ENCODE results near the gene OR2A25. TPM values are rescaled to one million over a fixed set of nuclear protein-coding genes. Genes with fewer than 3 reads are reported as not detected.

Gene OR2A25
- total and polyA plus RNA-seq, 4 experiments from 2014 or later: not detected

- CTCF ChIA-PET (ENCODE audit: partially characterized antibody): no interaction called here
- H3K4me1 ChIP-seq (ENCODE audit: insufficient read depth, low read length): no peaks in the 10 kb centered on the region
- no peaks in the 10 kb centered on the region for H3K4me1 Mint-ChIP-seq
These were observed 41.6 kb upstream of the OR2A25 start for GRCh38 chr7:144027974-144028373.

GRCh38 chr7:144028547-144028946 is 41.1 kb upstream of the OR2A25 start:
- H3K27me3 ChIP-seq (ENCODE audit: insufficient read depth, low read length): no peaks in the 10 kb centered on the region
- H3K27ac Mint-ChIP-seq: no peak overlapping the region
- no peaks in the 10 kb centered on the region for H3K4me1 ChIP-seq (ENCODE audit: insufficient read depth, low read length)
- H3K4me3 ChIP-seq (ENCODE audit: low read length in 2 of 2): no peak overlapping the region
- CTCF ChIA-PET (ENCODE audit: partially characterized antibody): no interaction called here
- no peaks in the 10 kb centered on the region for H3K36me3 Mint-ChIP-seq
- no peaks in the 10 kb centered on the region for H3K4me1 Mint-ChIP-seq
- POLR2A ChIA-PET (ENCODE audit: partially characterized antibody): no interaction called here
- H3K9me3 Mint-ChIP-seq: no peaks in the 10 kb centered on the region
- H3K9me3 ChIP-seq (ENCODE audit: control insufficient read depth in 1 of 2, low read length in 2 of 2): no peaks in the 10 kb centered on the region
- peaks cover 4 to 8% of the 10 kb centered on the region in 2 donors for H3K27me3 Mint-ChIP-seq
- no peak overlapping the region for H3K4me3 Mint-ChIP-seq
- intact Hi-C loops (cut with micrococcal nuclease): no loop called here
- no peak for DNase-seq
- H3K27ac ChIP-seq (ENCODE audit: low read depth, low read length): no peak overlapping the region
- no peaks in the 10 kb centered on the region for H3K36me3 ChIP-seq (ENCODE audit: insufficient read depth, low read length)

More at GRCh38 chr7:144027974-144028373, 41.6 kb upstream of the OR2A25 start:
- Histone ChIP-seq H3K4me3 (ENCODE audit: low read length in 2 of 2) (no peak overlapping the region), H3K9me3 (ENCODE audit: control insufficient read depth in 1 of 2, low read length in 2 of 2) (no peaks in the 10 kb centered on the region), H3K36me3 (ENCODE audit: insufficient read depth, low read length) (no peaks in the 10 kb centered on the region), H3K27me3 (ENCODE audit: insufficient read depth, low read length) (no peaks in the 10 kb centered on the region), H3K27ac (ENCODE audit: low read depth, low read length) (no peak overlapping the region)
- POLR2A ChIA-PET (ENCODE audit: partially characterized antibody): no interaction called here
- Mint-ChIP-seq H3K27ac (no peak overlapping the region), H3K27me3 (peaks cover 4 to 6% of the 10 kb centered on the region in 2 donors), H3K4me3 (no peak overlapping the region), H3K36me3 (no peaks in the 10 kb centered on the region), H3K9me3 (no peaks in the 10 kb centered on the region)
- intact Hi-C loops (cut with micrococcal nuclease): no loop called here
- DNase-seq: no peak

GRCh38 chr7:144032516-144032915 is 37.1 kb upstream of the OR2A25 start:
- no peaks in the 10 kb centered on the region for H3K4me1 ChIP-seq (ENCODE audit: insufficient read depth, low read length)
- H3K27me3 ChIP-seq (ENCODE audit: insufficient read depth, low read length): peaks cover 6% of the 10 kb centered on the region
- DNase-seq: no peak
- H3K9me3 Mint-ChIP-seq: no peaks in the 10 kb centered on the region
- H3K4me1 Mint-ChIP-seq: no peaks in the 10 kb centered on the region
- H3K27ac ChIP-seq (ENCODE audit: low read depth, low read length): no peak overlapping the region
- POLR2A ChIA-PET (ENCODE audit: partially characterized antibody): no interaction called here
- H3K27me3 Mint-ChIP-seq: peaks cover 11% of the 10 kb centered on the region in 2 donors
- no peak overlapping the region for H3K27ac Mint-ChIP-seq
- intact Hi-C loops (cut with micrococcal nuclease): no loop called here
- CTCF ChIA-PET (ENCODE audit: partially characterized antibody): no interaction called here
- no peaks in the 10 kb centered on the region for H3K36me3 ChIP-seq (ENCODE audit: insufficient read depth, low read length)
- H3K4me3 ChIP-seq (ENCODE audit: low read length in 2 of 2): no peak overlapping the region
- no peaks in the 10 kb centered on the region for H3K36me3 Mint-ChIP-seq
- H3K9me3 ChIP-seq (ENCODE audit: control insufficient read depth in 1 of 2, low read length in 2 of 2): no peaks in the 10 kb centered on the region
- no peak overlapping the region for H3K4me3 Mint-ChIP-seq

GRCh38 chr7:144032985-144033709 is 36.5 kb upstream of the OR2A25 start:
- H3K9me3 Mint-ChIP-seq: no peaks in the 10 kb centered on the region
- CTCF ChIA-PET (ENCODE audit: partially characterized antibody): no interaction called here
- peaks cover 11% of the 10 kb centered on the region in 2 donors for H3K27me3 Mint-ChIP-seq
- H3K4me1 ChIP-seq (ENCODE audit: insufficient read depth, low read length): no peaks in the 10 kb centered on the region
- no peaks in the 10 kb centered on the region for H3K36me3 ChIP-seq (ENCODE audit: insufficient read depth, low read length)
- H3K9me3 ChIP-seq (ENCODE audit: control insufficient read depth in 1 of 2, low read length in 2 of 2): no peaks in the 10 kb centered on the region
- POLR2A ChIA-PET (ENCODE audit: partially characterized antibody): no interaction called here
- no peak overlapping the region for H3K27ac Mint-ChIP-seq
- no peaks in the 10 kb centered on the region for H3K36me3 Mint-ChIP-seq
- intact Hi-C loops (cut with micrococcal nuclease): no loop called here
- no peaks in the 10 kb centered on the region for H3K4me1 Mint-ChIP-seq
- no peak overlapping the region for H3K4me3 Mint-ChIP-seq
- peaks cover 6% of the 10 kb centered on the region for H3K27me3 ChIP-seq (ENCODE audit: insufficient read depth, low read length)
- DNase-seq: no peak
- H3K27ac ChIP-seq (ENCODE audit: low read depth, low read length): no peak overlapping the region
- no peak overlapping the region for H3K4me3 ChIP-seq (ENCODE audit: low read length in 2 of 2)

GRCh38 chr7:144035385-144035784 is 34.2 kb upstream of the OR2A25 start:
- CTCF ChIA-PET (ENCODE audit: partially characterized antibody): no interaction called here
- POLR2A ChIA-PET (ENCODE audit: partially characterized antibody): no interaction called here
- no peak overlapping the region for H3K27ac ChIP-seq (ENCODE audit: low read depth, low read length)

GRCh38 chr7:144036302-144036885 is 33.2 kb upstream of the OR2A25 start:
- intact Hi-C loops (cut with micrococcal nuclease): no loop called here
- no peaks in the 10 kb centered on the region for H3K36me3 ChIP-seq (ENCODE audit: insufficient read depth, low read length)
- H3K27ac ChIP-seq (ENCODE audit: low read depth, low read length): no peak overlapping the region
- H3K4me3 Mint-ChIP-seq: no peak overlapping the region
- no peaks in the 10 kb centered on the region for H3K4me1 Mint-ChIP-seq
- no peak for DNase-seq
- ChIA-PET POLR2A (ENCODE audit: partially characterized antibody) (no interaction called here), CTCF (ENCODE audit: partially characterized antibody) (interaction anchor here (0.6 to 1.0 kb wide), 2 partner anchors 24 to 40 kb away, joined by 3 read pairs; no protein-coding TSS in a partner anchor)
- no peaks in the 10 kb centered on the region for H3K36me3 Mint-ChIP-seq
- H3K9me3 Mint-ChIP-seq: no peaks in the 10 kb centered on the region
- H3K27me3 Mint-ChIP-seq: peaks cover 9% of the 10 kb centered on the region in 2 donors
- no peaks in the 10 kb centered on the region for H3K4me1 ChIP-seq (ENCODE audit: insufficient read depth, low read length)
- no peak overlapping the region for H3K27ac Mint-ChIP-seq
- peaks cover 6% of the 10 kb centered on the region for H3K27me3 ChIP-seq (ENCODE audit: insufficient read depth, low read length)
- H3K4me3 ChIP-seq (ENCODE audit: low read length in 2 of 2): no peak overlapping the region
- H3K9me3 ChIP-seq (ENCODE audit: control insufficient read depth in 1 of 2, low read length in 2 of 2): no peaks in the 10 kb centered on the region

More at GRCh38 chr7:144035385-144035784, 34.2 kb upstream of the OR2A25 start:
- Histone ChIP-seq H3K9me3 (ENCODE audit: control insufficient read depth in 1 of 2, low read length in 2 of 2) (no peaks in the 10 kb centered on the region), H3K4me1 (ENCODE audit: insufficient read depth, low read length) (no peaks in the 10 kb centered on the region), H3K36me3 (ENCODE audit: insufficient read depth, low read length) (no peaks in the 10 kb centered on the region), H3K27me3 (ENCODE audit: insufficient read depth, low read length) (peaks cover 6% of the 10 kb centered on the region), H3K4me3 (ENCODE audit: low read length in 2 of 2) (no peak overlapping the region)
- no peak for DNase-seq
- intact Hi-C loops (cut with micrococcal nuclease): no loop called here
- H3K27ac Mint-ChIP-seq: no peak overlapping the region
- H3K4me3 Mint-ChIP-seq: no peak overlapping the region
- H3K36me3 Mint-ChIP-seq: no peaks in the 10 kb centered on the region
- peaks cover 9 to 10% of the 10 kb centered on the region in 2 donors for H3K27me3 Mint-ChIP-seq
- no peaks in the 10 kb centered on the region for H3K4me1 Mint-ChIP-seq
- H3K9me3 Mint-ChIP-seq: no peaks in the 10 kb centered on the region

GRCh38 chr7:144037414-144038035 is 32.1 kb upstream of the OR2A25 start:
- DNase-seq: no peak
- peaks cover 6% of the 10 kb centered on the region for H3K27me3 ChIP-seq (ENCODE audit: insufficient read depth, low read length)
- no peak overlapping the region for H3K4me3 Mint-ChIP-seq
- no peaks in the 10 kb centered on the region for H3K9me3 ChIP-seq (ENCODE audit: control insufficient read depth in 1 of 2, low read length in 2 of 2)
- H3K4me1 ChIP-seq (ENCODE audit: insufficient read depth, low read length): no peaks in the 10 kb centered on the region
- H3K36me3 ChIP-seq (ENCODE audit: insufficient read depth, low read length): no peaks in the 10 kb centered on the region
- POLR2A ChIA-PET (ENCODE audit: partially characterized antibody): no interaction called here
- CTCF ChIA-PET (ENCODE audit: partially characterized antibody): interaction anchor here (1.0 kb wide), 1 partner anchor 25 kb away, joined by 3 read pairs; no protein-coding TSS in a partner anchor
- H3K4me1 Mint-ChIP-seq: no peaks in the 10 kb centered on the region
- H3K27ac Mint-ChIP-seq: no peak overlapping the region
- H3K4me3 ChIP-seq (ENCODE audit: low read length in 2 of 2): no peak overlapping the region
- intact Hi-C loops (cut with micrococcal nuclease): no loop called here
- H3K9me3 Mint-ChIP-seq: no peaks in the 10 kb centered on the region
- H3K27me3 Mint-ChIP-seq: peaks cover 7 to 9% of the 10 kb centered on the region in 2 donors
- H3K36me3 Mint-ChIP-seq: no peaks in the 10 kb centered on the region
- no peak overlapping the region for H3K27ac ChIP-seq (ENCODE audit: low read depth, low read length)
